Measurements from ENCODE around the gene RFPL2.
"Not testable (repeated sequence)": the region's sequence is repeated elsewhere in the genome, so short reads cannot be mapped to it uniquely, and the experiment has no call there.

RFPL2 gene

DNA sequence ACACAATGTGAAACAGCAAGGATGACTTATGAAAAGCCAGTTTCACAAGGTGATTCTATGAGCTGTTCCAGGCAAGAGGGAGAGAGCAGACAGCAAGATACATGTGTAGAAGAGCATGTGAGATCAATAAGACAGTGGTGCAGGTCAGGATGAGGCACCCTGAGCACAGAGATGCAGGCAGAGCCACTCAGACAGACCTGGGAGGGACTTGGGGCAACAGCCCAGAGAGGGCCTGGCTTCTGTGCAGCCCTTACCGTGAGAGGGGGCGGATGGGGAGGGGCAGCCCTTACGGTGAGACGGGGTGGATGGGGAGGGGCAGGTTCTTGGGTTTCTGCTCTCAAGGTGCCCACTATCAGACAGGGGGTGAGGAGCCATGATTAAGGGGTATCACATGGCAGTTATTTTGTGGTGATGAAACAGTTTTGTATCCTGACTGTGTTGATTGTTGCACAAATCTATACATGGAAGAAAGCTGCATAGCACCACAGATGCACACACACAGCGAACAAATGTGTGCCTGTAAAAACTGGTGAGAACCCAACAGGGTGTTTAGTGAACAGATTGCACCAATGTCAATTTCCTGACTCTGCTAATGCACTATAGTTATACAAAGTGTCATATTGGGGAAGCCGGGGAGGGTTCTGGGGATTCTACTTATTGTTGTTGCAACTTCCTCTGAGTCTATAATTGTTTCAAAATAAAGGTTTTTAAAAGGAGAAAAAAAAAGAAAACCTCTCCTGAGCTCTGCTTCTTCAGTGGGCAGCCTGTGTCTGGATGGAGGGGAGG lies 40.6 kb downstream of the RFPL2 start:
- DNase-seq (ENCODE audit: low read depth), result no peak

DNA sequence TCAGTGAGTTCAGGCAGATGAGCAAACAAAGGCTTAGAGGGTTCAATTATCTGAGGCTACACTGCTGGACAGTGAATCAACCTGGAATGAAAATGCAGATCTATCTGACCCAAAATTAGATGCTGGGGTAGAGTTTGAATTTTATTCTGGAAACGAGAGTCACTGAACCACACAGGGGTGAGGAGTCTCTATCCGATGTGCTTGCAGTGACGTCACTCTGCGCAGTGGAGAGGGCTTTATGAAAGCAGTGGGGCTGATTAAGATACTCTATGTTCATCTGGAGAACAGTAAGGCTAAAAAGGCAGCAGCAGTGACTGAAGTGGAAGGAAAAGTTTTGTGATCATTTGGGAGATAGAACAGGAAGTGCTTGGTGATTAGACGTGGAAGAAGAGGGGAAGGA lies 44.5 kb downstream of the RFPL2 start:
- DNase-seq (ENCODE audit: low read depth), result not testable (repeated sequence)

DNA sequence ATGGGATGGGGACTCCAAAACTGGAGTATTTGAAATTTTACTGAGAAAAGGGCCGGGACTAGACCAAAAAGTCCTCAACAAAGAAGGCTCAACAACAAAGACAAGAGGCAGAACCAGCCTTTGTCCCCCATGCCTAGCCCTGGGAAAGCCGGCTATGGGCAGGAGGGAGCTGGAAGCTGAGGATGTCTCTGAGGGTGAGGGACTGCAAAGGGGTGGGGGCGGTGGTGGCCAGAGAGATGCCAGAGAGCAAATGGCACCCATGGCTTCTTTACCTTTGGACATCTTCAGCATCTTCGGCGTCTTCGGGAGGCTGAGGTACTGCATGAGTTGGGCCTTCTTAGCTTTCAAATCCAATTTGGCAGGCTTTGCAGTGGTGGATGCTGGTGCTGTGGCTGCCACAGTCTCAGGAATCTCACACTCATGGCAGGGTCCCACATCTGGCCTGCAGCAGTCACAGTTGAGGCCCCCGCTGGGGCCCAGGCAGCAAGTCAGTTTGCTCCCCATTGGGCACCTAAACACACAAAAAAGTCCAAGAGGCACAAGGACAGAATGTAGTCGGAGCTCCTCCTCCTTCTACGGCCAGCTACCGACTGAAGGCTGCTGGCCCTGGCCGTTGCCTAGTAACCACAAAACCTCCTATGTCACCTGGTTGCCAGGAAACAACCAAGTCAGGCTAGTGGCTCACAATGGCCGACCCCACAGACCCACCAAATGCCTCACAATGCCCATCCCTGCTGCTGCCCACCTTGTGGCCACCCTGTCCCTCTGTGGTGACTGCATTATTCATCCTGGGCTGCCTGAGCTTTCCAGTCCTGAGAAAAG lies 46.0 kb downstream of the RFPL2 start, which contains the start of gene C22orf42:
TSS of gene C22orf42 (minus strand) at position 592 of the 822 bp plus-strand sequence. CDS start at position 504, 88 bp downstream.
- no peak for DNase-seq (ENCODE audit: low read depth)

DNA sequence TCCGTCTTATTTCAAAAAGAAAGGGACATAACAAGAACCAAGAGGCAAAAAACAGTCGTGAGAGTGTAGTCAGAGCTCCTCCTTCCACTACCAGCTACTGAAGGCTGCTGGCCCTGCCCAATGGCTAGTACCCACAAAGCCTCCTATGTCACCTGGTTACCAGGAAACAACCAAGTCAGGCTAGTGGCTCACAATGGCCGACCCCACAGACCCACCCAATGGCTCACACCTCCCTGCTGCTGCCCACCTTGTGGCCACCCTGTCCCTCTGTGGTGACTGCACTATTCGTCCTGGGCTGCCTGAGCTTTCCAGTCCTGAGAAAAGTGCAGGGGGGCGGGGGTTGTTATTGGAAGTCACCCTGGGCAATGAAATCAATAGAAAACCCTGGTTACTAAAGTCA lies 47.2 kb downstream of the RFPL2 start:
- not testable (repeated sequence) for DNase-seq (ENCODE audit: low read depth)

DNA sequence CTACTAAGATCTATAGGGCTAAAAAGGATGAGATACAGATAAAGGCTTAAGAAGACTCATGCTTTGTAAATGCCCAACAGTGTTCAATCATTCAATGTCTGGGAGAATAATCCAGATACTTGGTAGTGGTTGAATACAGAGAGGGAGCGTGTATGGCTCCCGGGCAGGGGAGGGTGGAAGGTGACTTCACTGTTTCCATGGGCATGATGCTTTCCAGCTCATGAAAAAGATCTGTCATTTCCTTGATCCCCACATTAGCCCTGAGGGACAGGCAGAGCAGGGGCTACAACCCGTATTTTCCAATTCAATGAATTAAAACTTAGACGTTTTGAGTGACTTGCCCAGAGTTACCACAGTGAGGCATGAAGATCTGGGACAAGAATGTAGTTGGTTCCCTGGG lies 50.1 kb downstream of the RFPL2 start:
- DNase-seq (ENCODE audit: low read depth), result not testable (repeated sequence)

DNA sequence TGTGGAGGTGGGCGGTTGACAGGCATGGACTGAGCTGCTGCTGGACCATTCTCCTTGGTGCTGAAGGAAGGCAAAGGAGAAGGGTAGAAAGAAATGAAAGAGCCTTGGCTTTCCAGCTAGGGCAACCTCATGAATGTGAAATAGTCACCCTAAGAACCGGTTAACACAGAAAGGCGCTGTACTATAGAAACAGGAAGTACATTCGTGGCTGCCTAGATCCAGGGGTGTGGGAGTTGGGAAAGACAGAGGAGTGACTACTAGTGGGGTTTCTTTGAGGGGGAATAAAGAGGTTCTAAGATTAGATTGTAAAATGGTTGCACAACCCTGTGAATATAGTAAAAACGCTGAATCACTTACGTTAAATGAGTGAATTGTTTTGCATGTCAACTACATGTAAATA lies 53.2 kb downstream of the RFPL2 start:
- DNase-seq (ENCODE audit: low read depth), result not testable (repeated sequence)

DNA sequence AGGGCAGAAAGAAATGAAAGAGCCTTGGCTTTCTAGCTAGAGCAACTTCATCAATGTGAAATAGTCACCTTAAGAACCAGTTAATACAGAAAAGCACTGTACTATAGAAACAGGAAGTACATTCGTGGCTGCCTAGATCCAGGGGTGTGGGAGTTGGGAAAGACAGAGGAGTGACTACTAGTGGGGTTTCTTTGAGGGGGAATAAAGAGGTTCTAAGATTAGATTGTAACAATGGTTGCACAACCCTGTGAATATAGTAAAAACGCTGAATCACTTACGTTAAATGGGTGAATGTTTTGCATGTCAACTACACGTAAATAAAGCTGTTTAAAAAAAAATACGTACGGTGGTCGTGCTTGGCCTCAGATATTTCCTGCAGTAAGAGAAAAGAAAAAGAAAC lies 54.2 kb downstream of the RFPL2 start:
- not testable (repeated sequence) for DNase-seq (ENCODE audit: low read depth)

DNA sequence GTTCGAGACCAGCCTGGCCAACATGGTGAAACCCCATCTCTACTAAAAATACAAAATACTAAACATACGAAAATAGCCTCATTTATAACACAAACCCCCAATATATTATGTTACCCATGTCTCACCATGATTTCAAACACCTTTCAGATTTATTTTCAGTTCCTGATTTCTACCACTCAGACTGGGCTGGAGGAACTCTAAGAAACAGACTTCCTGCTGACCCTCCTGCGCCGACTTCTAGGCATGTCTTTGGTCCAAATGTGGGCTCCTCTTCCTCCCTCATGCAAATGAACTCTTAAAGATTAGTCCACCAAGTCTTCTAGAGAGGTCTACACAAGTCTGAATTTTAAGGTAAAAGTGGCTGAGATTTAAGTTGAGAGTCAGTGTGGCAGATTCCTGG lies 56.5 kb downstream of the RFPL2 start:
- DNase-seq (ENCODE audit: low read depth), result not testable (repeated sequence)

DNA sequence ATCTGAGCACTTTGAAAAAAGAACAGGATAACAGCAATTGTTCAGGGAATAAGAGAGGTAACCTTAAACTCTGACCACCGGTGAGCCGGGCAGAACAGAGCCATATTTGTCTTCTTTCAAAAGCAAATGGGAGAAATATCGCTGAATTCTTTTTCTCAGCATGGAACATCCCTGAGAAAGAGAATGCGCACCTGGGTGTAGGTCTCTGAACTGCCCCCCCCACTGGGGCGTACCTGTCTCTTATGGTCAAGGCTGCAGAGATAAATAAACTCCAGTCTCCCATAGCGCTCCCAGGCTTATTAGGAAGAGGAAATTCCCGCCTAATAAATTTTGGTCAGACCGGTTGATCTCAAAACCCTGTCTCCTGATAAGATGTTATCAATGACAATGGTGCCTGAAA lies 57.7 kb downstream of the RFPL2 start:
- not testable (repeated sequence) for DNase-seq (ENCODE audit: low read depth)

DNA sequence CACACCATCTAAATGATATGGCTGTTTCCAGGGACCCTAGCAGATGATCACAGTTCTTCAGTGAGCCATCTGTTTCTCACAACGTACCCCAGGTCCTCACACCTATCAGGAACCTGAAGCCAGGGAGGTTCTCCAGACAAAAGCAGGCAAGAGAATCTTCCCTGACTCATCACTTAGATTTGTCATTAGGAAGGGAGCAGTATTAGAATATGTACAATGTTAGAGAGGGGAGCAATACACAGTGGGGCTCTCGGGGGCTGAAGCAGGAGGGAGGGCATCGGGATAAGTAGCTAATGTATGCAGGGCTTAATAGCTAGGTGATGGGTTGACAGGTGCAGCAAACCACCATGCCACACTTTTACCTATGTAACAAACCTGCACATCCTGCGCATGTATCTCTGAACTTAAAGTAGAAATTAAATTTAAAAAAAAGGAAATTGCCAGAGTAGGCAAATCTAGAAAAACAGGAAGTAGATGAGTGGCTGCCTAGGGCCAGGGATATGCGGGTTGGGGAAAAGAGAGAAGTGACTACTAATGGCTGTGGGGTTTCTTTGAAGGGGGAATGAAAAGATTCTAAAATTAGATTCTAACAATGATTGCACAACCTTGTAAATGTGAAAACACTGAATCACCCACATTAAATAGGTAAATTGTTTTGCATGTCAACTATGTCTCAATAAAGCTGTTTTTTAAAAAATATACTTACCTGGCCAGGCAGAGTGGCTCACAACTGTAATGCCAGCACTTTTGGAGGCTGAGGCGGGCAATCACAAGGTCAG lies 60.2 kb downstream of the RFPL2 start:
- DNase-seq (ENCODE audit: low read depth), result no peak

DNA sequence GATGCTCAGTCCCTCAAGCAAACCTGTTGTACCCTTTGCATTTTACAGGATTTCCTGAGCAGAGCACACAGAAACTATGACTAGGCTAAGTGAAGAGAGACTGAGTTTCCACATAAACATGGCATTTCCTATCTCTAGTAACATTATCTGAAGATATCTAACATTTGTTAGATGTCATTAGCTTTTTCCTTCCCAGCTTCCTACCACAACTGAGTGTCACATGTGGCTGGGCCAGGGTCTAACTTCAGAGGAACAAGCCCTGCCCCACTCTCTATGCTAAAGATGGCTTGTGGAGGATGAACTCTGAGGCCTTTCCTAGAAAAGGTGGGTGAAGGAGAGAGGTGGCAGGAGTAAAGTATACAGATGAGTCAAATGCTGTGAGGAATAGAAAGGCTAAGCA lies 62.3 kb downstream of the RFPL2 start:
- DNase-seq (ENCODE audit: low read depth), result no peak

DNA sequence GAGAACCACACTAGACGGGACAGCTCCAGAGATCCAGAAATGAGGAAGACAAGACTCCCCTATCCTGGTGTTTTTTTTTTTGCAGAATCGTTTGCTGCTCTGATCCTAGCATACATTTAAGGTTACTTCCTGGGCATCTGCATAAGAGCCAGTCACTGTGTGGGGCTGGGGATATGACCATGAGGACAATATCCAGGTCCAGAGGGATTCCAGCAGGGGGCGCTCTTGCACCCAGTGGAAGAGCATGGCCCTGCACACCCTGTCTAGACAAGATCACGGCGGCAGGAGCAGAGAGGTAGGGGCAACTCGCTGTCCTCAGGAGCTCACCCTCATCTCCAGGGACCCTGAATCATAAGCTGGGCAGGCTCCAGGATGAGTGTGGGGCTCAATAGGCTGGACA lies 64.2 kb downstream of the RFPL2 start:
- not testable (repeated sequence) for DNase-seq (ENCODE audit: low read depth)

Data from stromal cell of bone marrow (primary cell).